HepG2 (cell line): ENCODE results near the gene TRPV2. TPM values are rescaled to one million over a fixed set of nuclear protein-coding genes. Genes with fewer than 3 reads are reported as not detected.
A peak's percentile ranks its signal among the peaks of the same experiment; 100 is the strongest.

Experiments used
- CSRNP2 ChIP-seq: sonication (generic); formaldehyde crosslinking; conservative IDR thresholded peaks from 2 replicates; pipeline ENCODE4 v1.8.0; 2022; ENCODE audit warnings: low read depth, missing genetic modification reagents
- KIAA2018 ChIP-seq: sonication (generic); formaldehyde crosslinking; IDR thresholded peaks from 2 replicates; pipeline ENCODE4 v1.5.0; 2020; ENCODE audit warnings: mild to moderate bottlenecking, missing genetic modification reagents, borderline replicate concordance
- NFAT5 ChIP-seq: sonication (generic); formaldehyde crosslinking; IDR thresholded peaks from 2 replicates; pipeline ENCODE4 v1.4.0; 2020; ENCODE audit warnings: missing genetic modification reagents
- STAG1 ChIP-seq: sonication (generic); formaldehyde crosslinking; IDR thresholded peaks from 2 replicates; pipeline ENCODE4 v1.4.0; 2020; ENCODE audit warnings: missing genetic modification reagents
- UBTF ChIP-seq: sonication (generic); formaldehyde crosslinking; IDR thresholded peaks from 2 replicates; pipeline ENCODE4 v1.4.0; 2020; ENCODE audit warnings: mild to moderate bottlenecking, missing genetic modification reagents
- YEATS4 ChIP-seq: sonication (generic); formaldehyde crosslinking; IDR thresholded peaks from 2 replicates; pipeline ENCODE4 v1.4.0; 2020; ENCODE audit warnings: missing genetic modification reagents, borderline replicate concordance
- ZBTB42 ChIP-seq: sonication (generic); formaldehyde crosslinking; IDR thresholded peaks from 2 replicates; pipeline ENCODE4 v1.5.0; 2020; ENCODE audit warnings: mild to moderate bottlenecking, missing genetic modification reagents
- ZFP36L1 ChIP-seq: sonication (generic); formaldehyde crosslinking; IDR thresholded peaks from 2 replicates; pipeline ENCODE4 v1.8.0; 2022; ENCODE audit warnings: mild to moderate bottlenecking, missing genetic modification reagents, moderate library complexity
- ZNF343 ChIP-seq: sonication (generic); formaldehyde crosslinking; IDR thresholded peaks from 2 replicates; pipeline ENCODE4 v1.4.0; 2020; ENCODE audit warnings: mild to moderate bottlenecking, missing genetic modification reagents
- ZNF629 ChIP-seq: sonication (generic); formaldehyde crosslinking; conservative IDR thresholded peaks from 2 replicates; pipeline ENCODE4 v1.5.0; 2020; ENCODE audit warnings: missing genetic modification reagents
- polyA plus RNA-seq, 8 experiments: library from polyadenylated mRNA; depleted of rRNA in 3 of 8; stranded (reverse) in 7 of 8; unstranded in 1 of 8; fragments of >200 nt; fragmentation: Illumina TruSeq in 4 of 8; extraction: Trizol in 4 of 8; gene quantifications; 2 replicates each; pipeline versions ENCODE4 v1.2.1 to v1.2.3, GENCODE V29; 2011 to 2016; ENCODE audit warnings: low read depth in 4 of 8, missing spikeins in 1 of 8, mixed read lengths in 1 of 8; ENCODE audit not compliant: insufficient read depth in 1 of 8
- total RNA-seq, 5 experiments: library from RNA; depleted of rRNA; stranded (reverse); fragments of >200 nt; fragmentation: Illumina TruSeq; extraction: Trizol; gene quantifications; 2 replicates each; pipeline ENCODE4 v1.2.3, GENCODE V29; 2016; ENCODE audit warnings: low read depth in 1 of 5

TRPV2 gene
- total and polyA plus RNA-seq, 2 of the 13 experiments (the other 11 are each of a cell fraction or from before 2014, with no cell fraction given) = 13.6 to 21.3 TPM

GRCh38 chr17:16438557-16439302 is 23.4 kb downstream of the TRPV2 start (continued):
- TF ChIP-seq NFAT5 = no peak; the same call in 1 of the 2 replicates
- peak; percentile 76; the same call in 1 of the 2 replicates for TF ChIP-seq ZNF343
- TF ChIP-seq CSRNP2 (CRISPR knock-in tag) = no peak
- no peak for TF ChIP-seq ZBTB42 (CRISPR knock-in tag)
- TF ChIP-seq YEATS4 (CRISPR knock-in tag) = peak; percentile 69
- no peak for TF ChIP-seq STAG1 (CRISPR knock-in tag)
- TF ChIP-seq KIAA2018 (CRISPR knock-in tag) = no peak
- no peak for TF ChIP-seq ZFP36L1 (CRISPR knock-in tag)
- no peak for TF ChIP-seq ZNF629 (CRISPR knock-in tag)
- TF ChIP-seq UBTF (CRISPR knock-in tag) = peak; percentile 33
